GM18861 (cell line): ENCODE results near the gene MAGEL2.

ENCODE experiments used
- ATAC-seq: cut with Tn5 transposase; IDR thresholded peaks from one replicate; pipeline ENCODE4 v1.9.1; 2021; ENCODE audit not compliant: unreplicated experiment

Gene MAGEL2

DNA sequence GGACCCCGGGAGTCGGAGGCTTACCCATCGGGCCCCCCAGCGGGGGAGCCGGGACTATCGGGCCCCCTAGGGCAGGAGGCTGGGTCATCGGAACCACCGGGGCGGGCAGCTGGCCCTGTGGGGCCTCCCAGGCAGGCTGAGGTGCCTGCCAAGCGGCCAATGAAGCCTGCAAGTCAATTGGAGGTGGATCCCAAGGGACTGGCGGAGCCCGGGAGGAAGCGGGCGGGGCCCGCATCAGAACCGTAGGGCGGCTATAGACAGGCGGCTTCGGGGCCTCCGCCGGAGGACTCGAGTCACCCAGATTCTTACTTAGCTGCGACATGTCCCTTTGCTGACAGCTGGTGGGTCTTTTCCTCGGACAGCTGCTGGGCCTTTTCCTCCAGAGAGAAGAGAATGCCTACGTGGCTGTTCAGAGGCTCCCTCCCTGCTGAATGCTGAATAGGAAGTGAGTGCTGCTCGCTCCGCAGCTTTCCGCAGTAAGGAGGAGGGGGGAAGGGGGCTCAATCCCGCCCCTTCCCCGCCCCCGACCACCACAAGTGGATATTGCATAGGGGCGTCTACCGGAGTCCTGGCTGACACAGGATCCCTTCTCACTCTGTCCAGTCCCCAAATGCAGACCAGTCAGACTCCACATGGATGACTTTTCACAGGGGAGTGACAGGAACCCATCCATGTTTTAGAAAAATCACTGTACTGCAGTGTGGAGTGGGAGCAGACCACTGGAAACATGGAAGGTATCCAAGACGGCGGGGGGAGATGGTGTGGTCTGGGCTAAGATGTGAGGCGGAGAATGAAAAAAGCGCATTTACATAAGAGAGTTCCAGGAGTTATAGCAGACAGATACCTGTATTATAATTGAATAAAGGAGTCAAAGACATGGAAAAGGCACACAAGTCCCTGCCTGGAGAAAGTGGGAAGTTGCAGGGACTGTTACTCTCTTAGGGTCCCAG lies at the start of gene MAGEL2:
MAGEL2 (minus strand) TSS at position 447 of the 950 bp plus-strand sequence; CDS start at position 322, 125 bp downstream.
- no peak for ATAC-seq

DNA sequence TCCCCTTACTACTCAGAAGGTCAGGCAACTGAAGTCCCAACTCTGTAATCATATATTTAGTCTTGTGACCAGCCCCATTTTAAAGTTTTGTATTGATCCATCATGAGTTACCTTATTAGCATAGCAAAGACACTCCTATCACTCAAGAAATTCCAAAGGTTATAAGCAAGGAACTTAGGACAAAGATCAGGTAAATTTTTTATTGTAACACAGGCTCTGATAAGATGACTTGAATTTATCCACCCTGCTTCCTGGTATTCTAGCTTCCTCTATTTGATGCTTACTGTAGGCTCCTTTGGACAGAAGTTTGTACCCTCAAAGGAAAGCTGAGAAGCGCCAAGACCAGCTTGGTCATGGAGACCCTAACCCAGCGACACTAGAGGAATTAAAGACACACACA lies 47.6 kb upstream of the MAGEL2 start:
- ATAC-seq: no peak

DNA sequence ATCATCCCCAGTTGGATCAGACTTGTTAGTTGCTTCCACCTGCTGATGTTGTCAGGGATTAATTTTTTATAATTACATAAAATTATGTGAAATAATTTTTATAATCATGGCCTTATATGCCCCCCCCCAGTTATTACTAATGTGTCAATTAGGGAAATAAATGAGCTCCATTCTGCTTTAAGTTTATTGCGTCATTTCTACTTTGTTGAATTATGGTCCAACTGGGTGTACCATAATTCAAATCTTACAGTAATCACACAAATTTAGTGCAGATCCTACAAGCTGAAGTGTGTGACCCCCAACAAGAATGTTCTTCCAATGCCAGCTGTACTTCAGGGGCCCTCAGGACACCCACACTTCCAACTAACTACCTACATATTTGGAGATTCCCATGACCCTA lies 46.9 kb upstream of the MAGEL2 start:
- no peak for ATAC-seq

DNA sequence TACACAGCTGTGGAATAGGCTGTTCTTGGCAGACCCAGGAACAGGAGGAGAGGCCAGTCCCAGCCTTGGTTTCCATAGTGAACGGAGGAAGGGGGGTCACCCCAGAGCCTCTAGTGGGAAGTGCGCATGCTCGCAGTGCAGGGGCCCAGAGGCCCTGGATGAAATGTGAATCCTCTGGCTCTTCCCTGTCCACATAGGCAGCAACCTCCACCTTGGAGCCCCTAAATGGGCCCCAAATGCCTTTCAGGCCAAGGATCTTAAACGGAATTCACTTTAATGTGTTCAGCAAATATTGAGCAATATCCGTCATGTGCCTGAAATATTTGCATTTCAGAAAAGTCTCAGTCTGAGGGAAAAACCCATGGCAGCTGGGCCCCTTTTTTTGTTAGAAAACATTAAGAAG lies 42.8 kb upstream of the MAGEL2 start:
- no peak for ATAC-seq

DNA sequence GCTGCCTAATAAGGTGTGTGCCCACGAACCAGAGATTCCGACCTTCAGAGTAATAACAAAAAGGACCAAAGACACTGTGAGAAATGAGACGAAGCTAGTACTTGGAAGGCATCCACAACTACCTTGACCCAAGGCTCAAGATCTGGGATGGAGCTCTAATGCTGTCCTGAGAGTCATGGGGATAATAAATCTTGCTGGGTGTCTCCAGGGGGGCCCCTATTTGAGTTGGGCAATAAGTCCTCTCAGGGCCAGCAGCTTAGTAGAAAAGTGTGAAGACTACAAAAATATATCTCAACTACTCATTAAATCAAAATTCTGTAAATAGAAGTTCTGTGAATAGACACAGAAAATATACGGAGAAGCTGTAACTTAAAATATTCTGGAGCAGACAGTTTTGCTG lies 42.3 kb upstream of the MAGEL2 start:
- ATAC-seq: no peak

DNA sequence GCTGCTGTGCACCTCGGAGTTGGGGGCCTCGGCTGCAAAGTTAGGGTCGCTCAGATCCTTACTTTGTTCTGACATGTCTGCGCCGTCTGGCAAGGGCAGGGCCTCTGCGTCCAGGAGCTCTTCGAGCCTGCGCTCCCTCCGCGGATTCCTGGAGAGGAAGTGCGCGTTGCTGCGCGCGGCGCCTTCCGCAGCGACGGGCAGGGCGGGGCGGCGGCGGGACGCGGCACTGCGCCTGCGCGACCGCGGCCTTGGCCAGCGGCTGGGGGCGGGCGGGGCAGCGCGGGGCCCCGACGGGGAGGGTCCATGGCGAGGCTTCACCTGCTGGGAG lies 39.4 kb upstream of the MAGEL2 start, which contains the start of gene NDN:
NDN (minus strand) TSS at position 163 of the 328 bp plus-strand sequence; CDS start at position 75, 88 bp downstream.
- no peak for ATAC-seq

DNA sequence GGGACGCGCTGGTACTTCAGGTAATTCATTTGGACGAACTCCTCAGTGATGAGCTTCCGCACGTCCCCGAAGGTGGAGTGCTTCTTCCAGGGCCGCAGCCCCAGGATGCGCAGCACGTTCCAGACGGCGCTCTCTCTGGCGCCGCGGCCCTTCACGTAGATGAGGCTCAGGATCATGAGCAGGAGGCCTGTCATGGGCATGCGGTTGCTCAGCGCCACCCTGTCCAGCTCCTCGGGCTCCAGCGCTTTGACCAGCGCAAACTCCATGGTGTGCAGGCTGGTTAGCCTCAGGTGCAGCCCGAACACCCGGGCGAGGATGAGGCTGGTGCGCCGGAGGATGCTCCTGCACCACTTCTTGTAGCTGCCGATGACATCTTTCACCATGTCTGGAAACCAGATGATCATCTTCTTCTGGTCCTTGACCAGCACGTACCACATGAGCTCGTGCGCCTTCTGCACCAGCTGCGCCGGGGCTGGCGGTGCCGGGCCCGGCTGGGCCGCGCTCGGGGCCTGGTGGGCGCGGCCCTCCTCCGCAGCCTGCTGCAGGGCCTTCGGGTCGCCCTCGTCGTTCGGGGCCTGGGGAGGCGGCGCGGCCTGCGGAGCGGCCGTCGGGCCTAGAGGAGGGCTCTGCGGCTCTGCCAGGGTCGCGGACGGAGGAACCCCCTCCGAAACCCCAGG lies 38.9 kb upstream of the MAGEL2 start:
- ATAC-seq: no peak

DNA sequence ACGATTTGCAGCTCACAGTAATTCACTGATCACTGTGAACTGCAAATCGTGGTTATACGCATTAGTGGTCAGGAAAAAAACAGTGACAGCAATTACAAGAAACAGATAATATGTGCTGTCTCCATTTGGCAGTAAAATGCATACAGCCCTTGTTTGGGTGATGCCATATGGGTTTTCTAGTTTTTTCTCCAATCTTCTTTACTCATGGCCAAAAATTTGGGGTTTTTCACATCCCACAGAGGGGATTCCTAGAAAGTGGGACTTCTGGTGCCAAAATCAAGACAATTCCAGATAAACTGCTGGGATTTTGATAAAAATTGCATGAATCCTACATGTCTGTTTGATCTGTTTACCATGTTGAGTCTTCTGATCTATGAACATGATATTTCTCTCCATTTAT lies 23.8 kb upstream of the MAGEL2 start:
- no peak for ATAC-seq

DNA sequence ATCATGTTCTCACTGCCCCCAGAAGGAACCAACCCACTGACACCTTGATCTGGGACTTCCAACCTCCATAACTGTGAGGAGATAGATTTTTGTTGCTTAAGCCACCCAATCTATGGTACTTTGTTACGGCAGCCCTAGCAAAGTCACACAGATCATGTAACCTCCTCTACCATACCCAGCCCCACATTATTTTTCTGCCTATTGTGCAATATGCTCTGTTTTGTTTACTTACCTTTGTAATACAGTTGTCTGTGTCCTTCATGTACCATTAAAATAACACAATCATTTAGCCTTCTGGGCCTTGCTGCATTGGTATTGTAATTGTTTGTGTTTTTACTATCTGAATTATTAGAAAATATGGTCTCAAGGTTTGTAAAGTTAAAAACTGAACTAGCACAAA lies 23.3 kb upstream of the MAGEL2 start:
- no peak for ATAC-seq

DNA sequence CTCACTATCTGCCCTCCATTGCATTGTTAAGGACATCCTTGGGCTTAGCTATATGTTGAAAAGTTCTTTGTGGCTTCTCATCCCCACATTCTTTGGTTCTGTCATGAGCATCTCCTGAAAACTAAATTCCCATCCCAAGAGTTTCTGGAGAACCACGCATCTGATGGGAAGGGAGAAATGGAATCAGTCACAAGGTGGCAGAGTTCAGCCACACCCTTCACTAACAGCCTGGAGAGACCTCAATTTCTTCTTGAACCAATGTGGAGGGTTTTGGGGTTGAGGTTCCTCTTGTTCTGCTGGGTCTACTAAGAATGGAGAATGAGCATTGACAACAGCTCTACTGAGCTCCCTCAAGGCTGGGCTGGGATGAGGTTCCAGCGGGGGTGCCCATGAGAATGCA lies 15.6 kb upstream of the MAGEL2 start:
- no peak for ATAC-seq

DNA sequence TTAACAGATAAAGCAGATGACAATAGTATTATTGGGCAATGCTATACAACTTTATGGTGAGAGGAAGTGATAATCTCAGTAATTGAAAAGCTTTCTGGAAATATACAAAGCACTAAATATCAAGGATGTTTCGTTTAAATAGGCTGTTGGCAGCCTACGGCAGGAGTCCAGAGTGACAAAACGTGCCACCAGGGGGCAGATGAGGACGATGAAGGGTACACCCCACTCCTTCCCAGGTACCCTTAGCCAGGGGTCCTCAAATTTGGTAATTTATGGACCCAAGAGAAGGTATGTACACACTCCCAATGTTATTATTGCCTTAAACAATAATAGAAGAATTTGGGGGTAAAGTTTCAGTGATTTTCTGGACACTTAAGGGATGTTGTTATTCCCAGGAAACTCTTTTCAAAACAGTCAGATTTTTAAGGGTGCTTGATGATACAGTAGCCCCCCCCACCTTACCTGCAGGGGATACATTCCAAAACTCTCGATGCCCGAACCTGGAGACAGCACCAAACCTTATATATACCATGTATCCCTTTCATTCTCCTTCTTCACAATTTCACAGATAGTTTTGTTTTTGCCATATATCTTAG lies 1.4 kb upstream of the MAGEL2 start:
- ATAC-seq: no peak

DNA sequence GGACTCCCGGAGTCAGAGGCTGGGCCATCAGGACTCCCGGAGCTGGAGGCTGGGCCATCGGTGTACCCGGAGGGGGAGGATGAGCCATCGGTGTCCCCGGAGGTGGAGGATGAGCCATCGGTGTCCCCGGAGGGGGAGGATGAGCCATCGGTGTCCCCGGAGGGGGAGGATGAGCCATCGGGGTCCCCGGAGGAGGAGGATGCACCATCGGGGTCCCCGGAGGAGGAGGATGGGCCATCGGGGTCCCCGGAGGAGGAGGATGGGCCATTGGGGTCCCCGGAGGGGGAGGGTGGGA lies 719 bp downstream of the MAGEL2 start:
- no peak for ATAC-seq

DNA sequence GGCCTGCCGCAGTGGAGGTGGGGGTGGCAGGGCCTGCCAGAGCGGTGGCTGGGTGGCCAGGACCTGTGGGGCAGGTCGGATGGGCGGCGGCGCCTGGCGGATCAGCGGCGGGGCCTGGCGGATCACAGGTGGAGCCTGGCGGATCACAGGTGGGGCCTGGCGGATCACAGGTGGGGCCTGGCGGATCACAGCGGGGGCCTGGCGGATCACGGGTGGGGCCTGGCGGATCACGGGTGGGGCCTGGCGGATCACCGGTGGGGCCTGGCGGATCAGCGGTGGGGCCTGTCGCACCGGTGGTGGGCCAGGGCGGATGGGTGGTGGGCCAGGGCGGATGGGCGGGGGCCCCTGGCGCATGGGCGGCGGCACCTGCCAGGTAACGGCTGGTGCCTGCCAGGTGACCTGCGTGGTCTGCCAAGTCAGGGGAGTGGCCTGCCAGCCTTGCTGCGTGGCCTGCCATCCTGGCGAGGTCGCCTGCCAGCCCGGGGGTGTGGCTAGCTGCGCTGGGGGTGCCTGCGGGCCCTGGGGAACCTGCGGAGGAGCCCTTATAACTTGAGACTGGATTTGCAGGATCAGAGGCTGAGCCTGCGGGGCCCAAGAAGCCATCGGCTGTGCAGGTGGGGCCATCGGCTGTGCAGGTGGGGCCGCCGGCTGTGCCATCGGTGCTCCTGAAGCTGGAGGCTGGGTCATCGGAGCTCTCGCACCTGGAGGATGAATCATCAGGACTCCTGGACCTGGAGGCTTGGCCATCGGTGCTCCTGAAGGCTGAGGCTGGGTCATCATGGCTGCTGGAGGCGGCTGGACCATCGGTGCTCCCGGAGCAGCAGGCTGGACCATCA lies 1.3 kb downstream of the MAGEL2 start:
- no peak for ATAC-seq

DNA sequence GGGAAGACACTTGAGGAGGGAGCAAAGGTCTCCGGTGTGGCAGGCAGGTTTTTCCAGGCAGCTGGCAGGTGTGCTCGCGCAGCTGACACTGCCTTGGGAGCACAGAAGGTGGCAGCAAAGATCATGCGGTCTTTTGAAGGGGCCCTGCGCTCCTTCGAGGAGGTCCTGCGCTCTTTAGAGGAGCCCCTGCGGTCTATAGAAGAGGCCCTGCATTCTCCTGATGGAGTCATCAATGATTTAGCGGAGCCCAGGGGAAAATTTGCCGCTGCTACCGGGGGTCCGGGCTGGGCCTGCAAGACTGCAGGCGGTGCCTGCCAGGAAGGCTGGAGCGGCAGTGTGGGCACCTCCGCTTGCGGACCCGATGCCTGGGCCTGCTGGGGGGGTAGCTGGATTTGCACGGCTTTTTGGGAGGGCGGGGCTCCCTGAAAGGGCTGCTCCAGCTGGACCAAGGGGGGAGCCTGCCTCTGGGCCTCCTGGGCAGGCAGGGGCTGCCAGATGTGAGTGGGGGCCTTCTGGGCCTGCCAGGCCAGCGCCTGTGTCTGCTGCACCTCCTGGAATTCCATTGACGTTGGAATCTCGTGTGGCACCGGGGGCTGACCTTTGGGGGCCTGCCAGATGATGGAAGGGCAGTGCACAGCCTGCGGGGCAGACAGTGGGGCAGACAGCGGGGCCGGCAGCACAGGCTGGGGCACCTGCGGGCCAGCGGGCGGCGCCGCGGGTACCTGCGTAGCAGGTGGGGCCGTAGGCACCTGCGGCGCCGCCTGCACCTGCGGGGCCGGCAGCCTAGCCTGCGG lies 2.1 kb downstream of the MAGEL2 start:
- no peak for ATAC-seq

DNA sequence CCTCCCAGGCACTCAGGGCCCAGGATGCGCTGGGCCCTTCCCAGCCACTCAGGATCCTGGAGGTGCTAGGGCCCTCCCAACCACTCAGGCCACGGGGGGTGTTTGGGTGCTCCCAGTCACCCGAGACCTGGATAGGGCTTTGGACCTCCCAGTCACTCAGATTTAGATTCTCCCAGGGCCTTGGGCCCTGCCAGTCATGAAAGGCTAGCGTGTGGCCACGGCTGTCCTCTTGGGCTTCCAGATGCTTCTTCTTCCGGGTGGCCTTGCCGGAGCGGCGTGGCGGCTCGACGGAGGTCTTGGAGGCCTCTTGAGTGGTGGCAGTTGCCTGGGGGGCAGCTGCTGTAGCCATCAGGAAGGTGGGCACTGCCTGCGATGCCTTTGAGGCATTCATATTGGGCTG lies 2.8 kb downstream of the MAGEL2 start:
- ATAC-seq: no peak

DNA sequence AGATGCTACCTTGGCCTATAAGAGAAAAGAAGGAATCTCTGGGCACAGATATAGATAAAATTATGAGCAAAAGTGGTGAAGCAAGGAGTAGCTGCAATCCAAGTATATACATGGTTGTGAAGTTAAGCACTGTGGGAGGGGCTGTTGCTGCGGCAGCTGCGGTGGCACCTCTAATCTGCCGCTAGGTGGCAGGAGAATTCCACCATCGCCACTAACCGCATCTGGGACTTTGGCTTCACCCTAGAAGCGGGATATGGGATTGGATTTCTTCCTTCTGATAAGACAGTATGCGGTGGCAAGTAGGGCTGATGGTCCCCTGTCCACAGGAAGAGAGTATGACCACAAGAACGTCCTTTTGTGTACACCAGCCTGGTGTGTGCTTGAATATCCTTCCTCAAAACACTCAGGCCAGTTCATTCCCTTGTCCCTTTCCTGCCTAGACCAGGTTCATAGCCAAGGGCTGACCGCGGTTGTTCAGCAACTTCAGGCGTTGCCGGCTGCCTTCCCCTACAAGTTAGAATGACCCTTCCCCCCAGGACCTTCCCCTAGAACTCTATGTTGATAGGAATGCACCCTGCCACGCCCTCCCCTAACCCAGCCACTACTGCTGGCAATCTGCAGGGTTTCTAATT lies 5.1 kb downstream of the MAGEL2 start:
- no peak for ATAC-seq

DNA sequence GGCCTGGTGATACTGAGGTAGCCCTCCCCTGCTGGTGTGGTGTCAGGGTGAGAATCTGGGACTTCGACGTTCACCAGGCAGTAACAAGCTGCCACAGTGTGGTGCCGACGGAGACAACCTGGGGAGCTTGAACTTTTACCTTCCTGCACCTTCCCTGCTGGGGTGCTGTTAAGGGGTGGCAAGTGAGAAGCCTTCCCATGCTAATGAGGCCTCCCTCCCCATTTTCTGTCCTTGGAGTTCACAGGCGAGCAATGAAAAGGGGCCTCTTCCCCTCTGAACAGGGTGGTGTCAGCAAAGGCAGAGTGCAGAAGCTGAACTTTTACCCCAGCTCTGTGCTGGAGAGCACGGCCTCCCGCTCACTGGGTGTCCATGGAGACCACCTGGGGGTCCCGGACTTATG lies 13.5 kb downstream of the MAGEL2 start:
- ATAC-seq: no peak

DNA sequence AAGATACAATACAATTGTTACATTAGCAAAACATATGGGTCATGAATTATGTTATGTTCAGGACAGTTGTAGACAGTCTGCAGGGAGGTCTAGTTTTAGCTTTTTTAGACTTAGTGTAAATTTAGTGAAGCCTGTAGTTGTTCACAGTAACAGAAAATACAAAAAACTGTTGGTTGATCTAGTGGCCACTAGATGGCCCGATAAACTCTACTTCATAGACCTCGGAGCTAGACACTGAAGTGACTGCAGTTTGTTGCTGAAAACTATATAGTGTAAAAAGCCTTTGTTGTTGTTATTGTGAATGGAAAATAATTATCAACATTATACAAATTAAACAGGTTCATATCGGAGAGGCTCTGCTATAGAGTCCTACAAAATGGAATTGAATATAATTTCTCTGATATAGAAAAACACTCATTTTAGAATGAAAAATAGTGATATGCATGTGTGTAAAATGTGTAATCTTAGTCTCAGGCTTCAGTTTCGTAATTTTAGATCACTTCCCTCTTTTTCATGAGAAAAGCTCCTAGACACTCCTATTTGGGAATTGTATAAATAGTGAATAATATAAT lies 18.3 kb downstream of the MAGEL2 start:
- no peak for ATAC-seq

DNA sequence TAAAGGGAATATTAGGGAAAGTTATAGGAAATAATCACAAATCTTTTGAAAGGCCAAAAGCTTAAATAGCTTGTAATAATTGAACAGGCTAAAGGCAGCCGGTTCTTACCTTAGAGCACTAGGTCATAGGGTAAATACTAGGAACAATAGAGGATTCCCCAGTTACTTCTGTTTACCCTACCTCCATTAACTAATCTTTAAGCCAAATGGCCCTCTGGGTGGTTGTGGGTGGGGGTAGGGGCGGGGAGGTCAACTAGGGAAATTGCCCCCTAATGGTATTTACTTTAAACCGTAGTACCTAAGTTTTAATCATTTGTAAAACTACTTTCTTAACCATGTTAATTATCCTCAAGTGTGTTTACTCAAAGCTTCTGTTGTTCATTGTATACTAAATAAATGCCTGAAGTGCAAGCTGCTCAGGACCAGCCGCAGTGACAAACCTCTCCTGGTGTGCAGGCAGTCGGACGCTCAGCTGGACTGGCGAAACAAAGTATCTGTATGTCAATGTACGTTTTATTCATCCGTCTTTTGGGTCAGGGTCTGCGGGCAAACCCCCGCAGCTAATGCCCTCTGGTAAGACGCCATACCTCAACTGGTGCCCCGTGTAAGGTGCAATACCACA lies 18.9 kb downstream of the MAGEL2 start:
- ATAC-seq: no peak
